ENCODE measurements around the gene MOB1B. TPM values are rescaled to one million over a fixed set of nuclear protein-coding genes. Genes with fewer than 3 reads are reported as not detected.

The MOB1B gene
- total RNA-seq, 6 donors from 2014 or later, result 10.5 to 34.3 (median 24.2) TPM

GRCh38 chr4:70954032-70954431, 51.9 kb downstream of the MOB1B start:
- H3K27me3 ChIP-seq, result no peaks in the 10 kb centered on the region
- ATAC-seq (ENCODE audit: low FRiP score in 2 of 2) (no peak), DNase-seq (no peak)
- no peak overlapping the region for H3K27ac ChIP-seq
- H3K4me3 ChIP-seq, result no peak overlapping the region
- 96 to 97% methylated on average over 1 of the region's 1 CpG for WGBS, 2 donors
- no peaks in the 10 kb centered on the region for H3K9me3 ChIP-seq
- H3K4me1 ChIP-seq, result peaks cover 0 to 2% (median 0%) of the 10 kb centered on the region in 4 donors
- H3K36me3 ChIP-seq, result peaks cover 0 to 2% (median under 1%) of the 10 kb centered on the region in 4 donors
- TF ChIP-seq POLR2AphosphoS5 (IDR thresholded peaks at IDR 0.05) (no peak), POLR2A (IDR thresholded peaks at IDR 0.05) (no peak), EP300 (IDR thresholded peaks at IDR 0.05) (no peak)

GRCh38 chr4:70956549-70957210, 54.5 kb downstream of the MOB1B start:
- no peaks in the 10 kb centered on the region for H3K27me3 ChIP-seq
- 76 to 78% methylated on average over 5 of the region's 5 CpGs for WGBS, 2 donors
- H3K4me3 ChIP-seq, result no peak overlapping the region
- DNase-seq, result no peak
- H3K9me3 ChIP-seq, result no peaks in the 10 kb centered on the region
- H3K4me1 ChIP-seq, result no peaks in the 10 kb centered on the region
- H3K36me3 ChIP-seq, result peaks cover 0 to 28% (median 2%) of the 10 kb centered on the region in 4 donors
- no peak for TF ChIP-seq CTCF (IDR thresholded peaks at IDR 0.05)
- TF ChIP-seq POLR2A (IDR thresholded peaks at IDR 0.05), result no peak
- TF ChIP-seq EP300 (IDR thresholded peaks at IDR 0.05), result no peak
- no peak for TF ChIP-seq POLR2AphosphoS5 (IDR thresholded peaks at IDR 0.05)
- H3K27ac ChIP-seq, result no peak overlapping the region
- no peak for ATAC-seq (ENCODE audit: low FRiP score in 2 of 2)

GRCh38 chr4:70958681-70959080, 56.5 kb downstream of the MOB1B start:
- Histone ChIP-seq H3K36me3 (peaks cover 0 to 32% (median 4%) of the 10 kb centered on the region in 4 donors), H3K9me3 (no peaks in the 10 kb centered on the region), H3K27ac (no peak overlapping the region), H3K27me3 (no peaks in the 10 kb centered on the region), H3K4me3 (no peak overlapping the region), H3K4me1 (no peaks in the 10 kb centered on the region)
- DNase-seq (no peak), ATAC-seq (ENCODE audit: low FRiP score in 2 of 2) (no peak)
- 80 to 93% methylated on average over 3 of the region's 3 CpGs for WGBS, 2 donors
- TF ChIP-seq CTCF (IDR thresholded peaks at IDR 0.05) (no peak), EP300 (IDR thresholded peaks at IDR 0.05) (no peak), POLR2A (IDR thresholded peaks at IDR 0.05) (no peak), POLR2AphosphoS5 (IDR thresholded peaks at IDR 0.05) (no peak)

GRCh38 chr4:70969076-70969475, 66.9 kb downstream of the MOB1B start:
- Histone ChIP-seq H3K27ac (no peak overlapping the region), H3K9me3 (no peaks in the 10 kb centered on the region), H3K27me3 (no peaks in the 10 kb centered on the region), H3K4me1 (no peaks in the 10 kb centered on the region), H3K4me3 (no peak overlapping the region), H3K36me3 (peaks cover 0 to 9% (median 2%) of the 10 kb centered on the region in 4 donors)
- TF ChIP-seq POLR2A (IDR thresholded peaks at IDR 0.05) (no peak), CTCF (IDR thresholded peaks at IDR 0.05) (no peak), EP300 (IDR thresholded peaks at IDR 0.05) (no peak), POLR2AphosphoS5 (IDR thresholded peaks at IDR 0.05) (no peak)
- DNase-seq (no peak), ATAC-seq (ENCODE audit: low FRiP score in 2 of 2) (no peak)
- 90 to 92% methylated on average over 7 of the region's 7 CpGs for WGBS, 2 donors

GRCh38 chr4:70976252-70976651, 74.1 kb downstream of the MOB1B start:
- H3K4me1 ChIP-seq, result peaks cover 0 to 5% (median 0%) of the 10 kb centered on the region in 4 donors

More at GRCh38 chr4:70976252-70976651, 74.1 kb downstream of the MOB1B start:
- 86 to 87% methylated on average over 3 of the region's 3 CpGs for WGBS, 2 donors
- TF ChIP-seq POLR2AphosphoS5 (IDR thresholded peaks at IDR 0.05) (no peak), POLR2A (IDR thresholded peaks at IDR 0.05) (no peak), EP300 (IDR thresholded peaks at IDR 0.05) (no peak), CTCF (IDR thresholded peaks at IDR 0.05) (no peak)
- DNase-seq (no peak), ATAC-seq (ENCODE audit: low FRiP score in 2 of 2) (no peak)
- no peak overlapping the region for H3K4me3 ChIP-seq
- no peaks in the 10 kb centered on the region for H3K9me3 ChIP-seq
- H3K27ac ChIP-seq, result no peak overlapping the region
- no peaks in the 10 kb centered on the region for H3K27me3 ChIP-seq
- H3K36me3 ChIP-seq, result peaks cover 0 to 8% (median 2%) of the 10 kb centered on the region in 4 donors

Data from upper lobe of left lung (tissue), 6 donors.